Thyroid gland (tissue), 4 donors: Measurements from ENCODE around the gene PALM. TPM values are rescaled to one million over a fixed set of nuclear protein-coding genes. Genes with fewer than 3 reads are reported as not detected.

Experiments used
- DNase-seq, 2 donors: peaks; one replicate each; pipeline ENCODE4 v3.0.0-alpha.2; 2019
- H3K27ac ChIP-seq, 3 donors: fragments of 200-600 bp; sonication (generic); 1 replicate in 2 of 3; 2 replicates in 1 of 3; pipeline ENCODE4 v1.5.1; 2016 to 2019; ENCODE audit warnings: mild to moderate bottlenecking in 1 of 3, moderate library complexity in 1 of 3
- H3K27me3 ChIP-seq: fragments of 200-600 bp; sonication (generic); one replicate; pipeline ENCODE4 v1.5.1; 2019
- H3K36me3 ChIP-seq, 2 donors: fragments of 200-600 bp; sonication (generic); one replicate each; pipeline ENCODE4 v1.5.1; 2016 to 2019
- H3K4me1 ChIP-seq, 2 donors: fragments of 200-600 bp; sonication (generic); one replicate each; pipeline ENCODE4 v1.5.1; 2017 to 2019
- H3K4me3 ChIP-seq, 3 donors: fragments of 200-600 bp; sonication (generic); replicated peaks in 1 of 3; 1 replicate in 2 of 3; 2 replicates in 1 of 3; pipeline ENCODE4 v1.5.1; 2016; ENCODE audit warnings: mild to moderate bottlenecking in 1 of 3
- H3K9me3 ChIP-seq: fragments of 200-600 bp; sonication (generic); one replicate; pipeline ENCODE4 v1.5.1; 2017
- CTCF ChIP-seq, 6 experiments: fragments of 200-600 bp in 3 of 6; fragments of 450-650 bp in 3 of 6; sonication (generic) in 3 of 6; IDR thresholded peaks; one replicate each; pipeline ENCODE4 v1.5.1; 2016 to 2019; ENCODE audit warnings: antibody characterized with exemption in 6 of 6, mild to moderate bottlenecking in 2 of 6, inconsistent platforms in 1 of 6, moderate library complexity in 1 of 6
- POLR2A ChIP-seq, 2 donors: fragments of 450-650 bp; IDR thresholded peaks; one replicate each; pipeline ENCODE4 v1.6.1; 2017; ENCODE audit warnings: antibody characterized with exemption in 2 of 2, mild to moderate bottlenecking in 2 of 2, moderate library complexity in 1 of 2
- WGBS, 2 donors: methylation state at CpG; one replicate each; pipeline ENCODE4 v1.1.5; 2017; 5-methylcytosine and 5-hydroxymethylcytosine counted together
- intact Hi-C: fragments of 100-400 bp; cut with DNase I; formaldehyde crosslinking; loops from one replicate; pipeline ENCODE4 v1.15.1; 2023
- total RNA-seq, 4 donors: library from RNA; depleted of rRNA; stranded (reverse); fragments of >200 nt; gene quantifications; one replicate each; pipeline ENCODE4 v1.2.3, GENCODE V29; 2016

PALM gene
- total RNA-seq, 4 donors from 2014 or later: 18.9 to 45.5 (median 27.7) TPM

- no peaks in the 10 kb centered on the region for H3K36me3 ChIP-seq
- H3K9me3 ChIP-seq: no peaks in the 10 kb centered on the region
- TF ChIP-seq POLR2A (IDR thresholded peaks at IDR 0.05): no peak
- TF ChIP-seq CTCF (IDR thresholded peaks at IDR 0.05): no peak
- H3K27me3 ChIP-seq: no peaks in the 10 kb centered on the region
- H3K4me1 ChIP-seq: peaks cover 33 to 53% of the 10 kb centered on the region in 2 donors
- H3K4me3 ChIP-seq: no peak overlapping the region
- DNase-seq: no peak
- intact Hi-C loops: no loop called here
- 91 to 92% methylated on average over 19 of the region's 19 CpGs for WGBS, 2 donors
- peak overlapping the region; percentile 7 to 86 (median 66) for H3K27ac ChIP-seq
Measured at GRCh38 chr19:781800-782184, 73.1 kb downstream of the PALM start.

GRCh38 chr19:782185-782877, 73.6 kb downstream of the PALM start:
- H3K4me1 ChIP-seq: peaks cover 33 to 53% of the 10 kb centered on the region in 2 donors
- H3K27ac ChIP-seq: peak overlapping the region; percentile 7 to 86 (median 66)
- intact Hi-C loops: no loop called here
- no peak for TF ChIP-seq CTCF (IDR thresholded peaks at IDR 0.05)
- no peak for TF ChIP-seq POLR2A (IDR thresholded peaks at IDR 0.05)
- peak overlapping the region in 1 of 3 donors; percentile 9 for H3K4me3 ChIP-seq
- no peaks in the 10 kb centered on the region for H3K36me3 ChIP-seq
- no peaks in the 10 kb centered on the region for H3K9me3 ChIP-seq
- no peaks in the 10 kb centered on the region for H3K27me3 ChIP-seq
- peak; percentile 54 to 68 for DNase-seq
- 19 to 26% methylated on average over 29 of the region's 29 CpGs for WGBS, 2 donors

GRCh38 chr19:782878-783668, 74.3 kb downstream of the PALM start:
- 63 to 67% methylated on average over 30 of the region's 30 CpGs for WGBS, 2 donors
- intact Hi-C loops: no loop called here
- no peaks in the 10 kb centered on the region for H3K27me3 ChIP-seq
- peaks cover 33 to 53% of the 10 kb centered on the region in 2 donors for H3K4me1 ChIP-seq
- no peak for DNase-seq
- H3K9me3 ChIP-seq: no peaks in the 10 kb centered on the region
- H3K27ac ChIP-seq: peak overlapping the region; percentile 7 to 86 (median 66)
- no peaks in the 10 kb centered on the region for H3K36me3 ChIP-seq
- TF ChIP-seq POLR2A (IDR thresholded peaks at IDR 0.05): no peak
- peak overlapping the region in 1 of 3 donors; percentile 9 for H3K4me3 ChIP-seq

- Histone ChIP-seq H3K27me3 (no peaks in the 10 kb centered on the region), H3K36me3 (no peaks in the 10 kb centered on the region), H3K27ac (peak overlapping the region in 2 of 3 donors; percentile 37 to 86), H3K9me3 (no peaks in the 10 kb centered on the region), H3K4me1 (peaks cover 32 to 54% of the 10 kb centered on the region in 2 donors), H3K4me3 (no peak overlapping the region)
- 46 to 61% methylated on average over 6 to 10 of the region's 13 CpGs for WGBS, 2 donors
- DNase-seq: peak; percentile 53 to 79
- intact Hi-C loops: no loop called here
- TF ChIP-seq CTCF (IDR thresholded peaks at IDR 0.05): no peak
- TF ChIP-seq POLR2A (IDR thresholded peaks at IDR 0.05): no peak
Measured at GRCh38 chr19:784541-784940, 75.8 kb downstream of the PALM start.

- H3K9me3 ChIP-seq: no peaks in the 10 kb centered on the region
- no peak overlapping the region for H3K4me3 ChIP-seq
- H3K27ac ChIP-seq: no peak overlapping the region
- no peaks in the 10 kb centered on the region for H3K36me3 ChIP-seq
- WGBS, 2 donors: 94 to 96% methylated on average over 14 to 15 of the region's 16 CpGs
- no peak for TF ChIP-seq CTCF (IDR thresholded peaks at IDR 0.05)
- TF ChIP-seq POLR2A (IDR thresholded peaks at IDR 0.05): no peak
- no peaks in the 10 kb centered on the region for H3K27me3 ChIP-seq
- DNase-seq: no peak
- intact Hi-C loops: no loop called here
- peaks cover 22 to 57% of the 10 kb centered on the region in 2 donors for H3K4me1 ChIP-seq
Measured at GRCh38 chr19:787536-787935, 78.8 kb downstream of the PALM start.
